Measurements from ENCODE around the gene RRP9.
"Not testable (repeated sequence)": the region's sequence is repeated elsewhere in the genome, so short reads cannot be mapped to it uniquely, and the experiment has no call there.

RRP9 gene

GRCh38 chr3:51941798-51942602, at the start of gene RRP9, which contains the start of gene PARP3:
Gene RRP9 (minus strand): TSS chr3:51941904. CDS start chr3:51941867, 37 bp downstream.
Gene PARP3 (plus strand): TSS chr3:51942363. CDS start chr3:51943356, 993 bp downstream.
- TF ChIP-seq CTCF (IDR thresholded peaks at IDR 0.05; ENCODE audit: poor library complexity, severe bottlenecking): peak; percentile 99
- Histone ChIP-seq H3K27me3 (ENCODE audit: insufficient read depth, poor library complexity, severe bottlenecking) (no peaks in the 10 kb centered on the region), H3K4me3 (ENCODE audit: severe bottlenecking) (peak within 1 kb of the TSS; percentile 58), H3K4me1 (ENCODE audit: insufficient read depth, poor library complexity, severe bottlenecking) (peaks cover 9% of the 10 kb centered on the region), H3K36me3 (ENCODE audit: low read depth) (peaks cover 15% of the 10 kb centered on the region), H3K27ac (ENCODE audit: poor library complexity, severe bottlenecking) (peak within 1 kb of the TSS; percentile 81), H3K9me3 (ENCODE audit: severe bottlenecking) (no peaks in the 10 kb centered on the region)
- ATAC-seq (ENCODE audit: low read depth) (peak; percentile 91), DNase-seq (ENCODE audit: low spot score) (peak; percentile 100)

- not testable (repeated sequence) for H3K27me3 ChIP-seq (ENCODE audit: insufficient read depth, poor library complexity, severe bottlenecking); H3K4me1 ChIP-seq (ENCODE audit: insufficient read depth, poor library complexity, severe bottlenecking); ATAC-seq (ENCODE audit: low read depth); DNase-seq (ENCODE audit: low spot score); H3K9me3 ChIP-seq (ENCODE audit: severe bottlenecking); H3K4me3 ChIP-seq (ENCODE audit: severe bottlenecking)
- peak overlapping the region; percentile 83 for H3K27ac ChIP-seq (ENCODE audit: poor library complexity, severe bottlenecking)
- peaks cover 44% of the 10 kb centered on the region for H3K36me3 ChIP-seq (ENCODE audit: low read depth)
Measured at GRCh38 chr3:51990501-51990971, 48.8 kb upstream of the RRP9 start.

- no peak for DNase-seq (ENCODE audit: low spot score)
- peaks cover 5% of the 10 kb centered on the region for H3K4me1 ChIP-seq (ENCODE audit: insufficient read depth, poor library complexity, severe bottlenecking)
- H3K27ac ChIP-seq (ENCODE audit: poor library complexity, severe bottlenecking): no peak overlapping the region
- H3K36me3 ChIP-seq (ENCODE audit: low read depth): peaks cover 24% of the 10 kb centered on the region
- H3K9me3 ChIP-seq (ENCODE audit: severe bottlenecking): no peaks in the 10 kb centered on the region
- TF ChIP-seq CTCF (IDR thresholded peaks at IDR 0.05; ENCODE audit: poor library complexity, severe bottlenecking): no peak
- no peaks in the 10 kb centered on the region for H3K27me3 ChIP-seq (ENCODE audit: insufficient read depth, poor library complexity, severe bottlenecking)
- no peak; the same call in 2 of the 3 replicates for ATAC-seq (ENCODE audit: low read depth)
- no peak overlapping the region for H3K4me3 ChIP-seq (ENCODE audit: severe bottlenecking)
Measured at GRCh38 chr3:51988286-51989146, 46.8 kb upstream of the RRP9 start.

- TF ChIP-seq CTCF (IDR thresholded peaks at IDR 0.05; ENCODE audit: poor library complexity, severe bottlenecking): no peak
- Histone ChIP-seq H3K36me3 (ENCODE audit: low read depth) (peaks cover 14% of the 10 kb centered on the region), H3K27me3 (ENCODE audit: insufficient read depth, poor library complexity, severe bottlenecking) (no peaks in the 10 kb centered on the region), H3K4me3 (ENCODE audit: severe bottlenecking) (no peak overlapping the region), H3K27ac (ENCODE audit: poor library complexity, severe bottlenecking) (no peak overlapping the region), H3K4me1 (ENCODE audit: insufficient read depth, poor library complexity, severe bottlenecking) (peaks cover 5% of the 10 kb centered on the region), H3K9me3 (ENCODE audit: severe bottlenecking) (no peaks in the 10 kb centered on the region)
- ATAC-seq (ENCODE audit: low read depth) (no peak), DNase-seq (ENCODE audit: low spot score) (no peak)
Measured at GRCh38 chr3:51987568-51987967, 45.9 kb upstream of the RRP9 start.

All from RWPE2 (cell line).